Measurements from ENCODE around the gene TENM4.

DNA sequence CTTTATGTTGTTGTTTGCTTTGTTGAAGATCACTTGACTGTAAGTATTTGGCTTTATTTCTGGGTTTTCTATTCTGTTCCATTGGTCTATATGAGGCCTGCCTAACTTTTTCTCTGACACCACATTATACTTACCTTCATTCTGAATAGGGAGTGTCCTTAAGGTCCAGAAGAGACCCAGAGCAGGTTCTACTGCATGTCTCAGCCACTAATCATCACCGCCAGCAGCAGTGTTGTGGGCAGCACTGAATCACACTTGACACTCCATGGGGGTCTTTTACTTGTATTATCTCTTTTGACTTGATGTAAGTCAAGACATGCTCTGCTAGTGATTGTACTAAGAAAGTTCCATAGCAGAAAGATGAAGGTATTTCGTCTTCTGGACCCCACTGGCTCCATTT, 274.9 kb downstream of the TENM4 start:
- TF ChIP-seq EP300 (IDR thresholded peaks at IDR 0.05; ENCODE audit: borderline replicate concordance) (no peak), NFIC (IDR thresholded peaks at IDR 0.05) (no peak)
- TF ChIP-seq, protein P1, sequence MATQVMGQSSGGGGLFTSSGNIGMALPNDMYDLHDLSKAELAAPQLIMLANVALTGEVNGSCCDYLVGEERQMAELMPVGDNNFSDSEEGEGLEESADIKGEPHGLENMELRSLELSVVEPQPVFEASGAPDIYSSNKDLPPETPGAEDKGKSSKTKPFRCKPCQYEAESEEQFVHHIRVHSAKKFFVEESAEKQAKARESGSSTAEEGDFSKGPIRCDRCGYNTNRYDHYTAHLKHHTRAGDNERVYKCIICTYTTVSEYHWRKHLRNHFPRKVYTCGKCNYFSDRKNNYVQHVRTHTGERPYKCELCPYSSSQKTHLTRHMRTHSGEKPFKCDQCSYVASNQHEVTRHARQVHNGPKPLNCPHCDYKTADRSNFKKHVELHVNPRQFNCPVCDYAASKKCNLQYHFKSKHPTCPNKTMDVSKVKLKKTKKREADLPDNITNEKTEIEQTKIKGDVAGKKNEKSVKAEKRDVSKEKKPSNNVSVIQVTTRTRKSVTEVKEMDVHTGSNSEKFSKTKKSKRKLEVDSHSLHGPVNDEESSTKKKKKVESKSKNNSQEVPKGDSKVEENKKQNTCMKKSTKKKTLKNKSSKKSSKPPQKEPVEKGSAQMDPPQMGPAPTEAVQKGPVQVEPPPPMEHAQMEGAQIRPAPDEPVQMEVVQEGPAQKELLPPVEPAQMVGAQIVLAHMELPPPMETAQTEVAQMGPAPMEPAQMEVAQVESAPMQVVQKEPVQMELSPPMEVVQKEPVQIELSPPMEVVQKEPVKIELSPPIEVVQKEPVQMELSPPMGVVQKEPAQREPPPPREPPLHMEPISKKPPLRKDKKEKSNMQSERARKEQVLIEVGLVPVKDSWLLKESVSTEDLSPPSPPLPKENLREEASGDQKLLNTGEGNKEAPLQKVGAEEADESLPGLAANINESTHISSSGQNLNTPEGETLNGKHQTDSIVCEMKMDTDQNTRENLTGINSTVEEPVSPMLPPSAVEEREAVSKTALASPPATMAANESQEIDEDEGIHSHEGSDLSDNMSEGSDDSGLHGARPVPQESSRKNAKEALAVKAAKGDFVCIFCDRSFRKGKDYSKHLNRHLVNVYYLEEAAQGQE (IDR thresholded peaks at IDR 0.05; ENCODE audit: low read depth), result no peak

Measured in Ishikawa (cell line).